NB4 (cell line): ENCODE measurements around the gene PEPD.

Experiments
- DNase-seq: peaks from one replicate; pipeline ENCODE4 v3.0.0; 2010; ENCODE audit warnings: low read depth
- H3K4me3 ChIP-seq: one replicate; pipeline ENCODE4 v1.5.1; 2011; ENCODE audit warnings: mild to moderate bottlenecking, low read depth, low read length, moderate library complexity
- CTCF ChIP-seq: IDR thresholded peaks from one replicate; pipeline ENCODE4 v1.5.1; 2012; ENCODE audit warnings: low read depth, low read length
- MYC ChIP-seq: IDR thresholded peaks from 2 replicates; pipeline ENCODE4 v1.6.1; 2011; ENCODE audit warnings: low read depth, low read length
- POLR2A ChIP-seq: IDR thresholded peaks from 2 replicates; pipeline ENCODE4 v1.6.1; 2011; ENCODE audit warnings: mild to moderate bottlenecking; ENCODE audit not compliant: insufficient read length; ENCODE audit errors: extremely low read depth
- TF ChIP-seq, protein P1 (sequence below): IDR thresholded peaks from 2 replicates; pipeline ENCODE4 v1.6.1; 2011; ENCODE audit warnings: low read depth, low read length

PEPD gene

GRCh38 chr19:33508941-33509614 is 12.5 kb downstream of the PEPD start:
- TF ChIP-seq POLR2A (no peak), CTCF (no peak), MYC (no peak)
- TF ChIP-seq, protein P1, sequence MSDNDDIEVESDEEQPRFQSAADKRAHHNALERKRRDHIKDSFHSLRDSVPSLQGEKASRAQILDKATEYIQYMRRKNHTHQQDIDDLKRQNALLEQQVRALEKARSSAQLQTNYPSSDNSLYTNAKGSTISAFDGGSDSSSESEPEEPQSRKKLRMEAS = no peak
- H3K4me3 ChIP-seq = no peak overlapping the region
- no peak for DNase-seq

DNA sequence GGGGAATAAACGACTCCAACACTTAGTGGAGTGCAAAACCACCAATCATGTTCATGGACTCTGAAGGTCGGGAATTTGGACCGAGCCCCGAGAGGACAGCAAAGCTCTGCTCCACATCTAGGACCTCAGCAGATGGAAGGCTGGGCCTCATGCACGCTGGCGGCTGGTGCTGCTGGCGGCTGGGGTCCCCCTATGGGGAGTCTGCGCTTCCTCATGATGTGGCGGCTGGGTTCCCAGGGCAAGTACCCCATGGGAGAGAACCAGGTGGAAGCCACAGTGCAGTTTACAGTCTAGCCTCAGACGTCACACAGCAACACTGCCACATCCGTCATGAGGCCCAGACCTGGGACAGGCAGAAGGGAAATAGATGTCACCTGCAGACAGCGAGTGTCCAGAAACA is 13.2 kb downstream of the PEPD start:
- no peak for DNase-seq
- H3K4me3 ChIP-seq = no peak overlapping the region

GRCh38 chr19:33508009-33508408 is 13.6 kb downstream of the PEPD start:
- DNase-seq = no peak
- H3K4me3 ChIP-seq = no peak overlapping the region
- TF ChIP-seq, protein P1 = no peak
- no peak for TF ChIP-seq MYC
- no peak for TF ChIP-seq POLR2A
- TF ChIP-seq CTCF = no peak

More for the DNA sequence above, 13.2 kb downstream of the PEPD start:
- TF ChIP-seq, protein P1 = no peak
- TF ChIP-seq POLR2A = no peak
- no peak for TF ChIP-seq CTCF
- no peak for TF ChIP-seq MYC

- TF ChIP-seq CTCF (no peak), MYC (no peak), POLR2A (no peak)
- TF ChIP-seq, protein P1 = no peak
- DNase-seq = no peak
- no peak overlapping the region for H3K4me3 ChIP-seq
Measured at GRCh38 chr19:33507021-33507956, 14.3 kb downstream of the PEPD start.

DNA sequence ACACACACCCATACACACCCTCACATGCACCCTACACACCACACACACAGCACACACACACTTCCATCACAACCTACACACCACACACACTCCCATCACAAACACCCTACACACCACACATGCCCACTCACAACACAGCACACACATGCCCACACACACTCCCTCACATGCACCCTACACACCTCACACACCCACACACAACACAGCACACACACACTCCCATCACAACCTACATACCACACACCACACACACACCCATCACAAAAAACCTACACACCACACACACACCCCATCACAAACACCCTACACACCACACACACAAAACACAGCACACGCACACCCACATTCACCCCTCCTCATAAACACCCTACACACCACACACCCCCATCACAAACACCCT is 15.1 kb downstream of the PEPD start:
- TF ChIP-seq POLR2A (no peak), CTCF (no peak), MYC (no peak)
- TF ChIP-seq, protein P1 = no peak
- H3K4me3 ChIP-seq = no peak overlapping the region
- no peak for DNase-seq
